GM18909 (cell line): ENCODE measurements around the gene IDUA.

ENCODE experiments used
- ATAC-seq: cut with Tn5 transposase; IDR thresholded peaks from one replicate; pipeline ENCODE4 v1.9.1; 2021; ENCODE audit warnings: mild to moderate bottlenecking; ENCODE audit not compliant: unreplicated experiment, poor library complexity

Gene IDUA

DNA sequence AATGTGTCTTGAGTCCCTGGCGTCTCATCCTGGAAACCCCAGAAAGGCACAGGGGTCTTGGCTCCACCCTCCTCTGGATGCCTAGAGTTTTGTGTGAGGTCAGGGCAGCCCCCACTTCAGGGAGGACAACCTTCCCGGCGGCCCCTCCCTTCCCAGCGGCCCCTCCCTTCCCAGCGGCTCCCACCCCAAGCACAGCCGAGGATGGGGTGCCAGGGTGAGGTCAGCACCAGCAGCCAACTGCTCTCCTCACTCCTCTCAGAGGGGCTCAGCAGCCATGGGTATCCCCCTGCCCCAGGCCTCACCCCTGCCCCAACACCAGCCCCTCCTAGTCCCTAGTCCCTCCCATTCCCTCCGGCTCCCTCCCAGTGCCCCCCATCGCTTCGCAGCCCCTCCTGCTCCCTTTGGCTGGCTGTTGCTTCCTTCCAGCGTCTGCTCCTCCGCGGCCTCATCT is 30.9 kb upstream of the IDUA start:
- no peak for ATAC-seq

DNA sequence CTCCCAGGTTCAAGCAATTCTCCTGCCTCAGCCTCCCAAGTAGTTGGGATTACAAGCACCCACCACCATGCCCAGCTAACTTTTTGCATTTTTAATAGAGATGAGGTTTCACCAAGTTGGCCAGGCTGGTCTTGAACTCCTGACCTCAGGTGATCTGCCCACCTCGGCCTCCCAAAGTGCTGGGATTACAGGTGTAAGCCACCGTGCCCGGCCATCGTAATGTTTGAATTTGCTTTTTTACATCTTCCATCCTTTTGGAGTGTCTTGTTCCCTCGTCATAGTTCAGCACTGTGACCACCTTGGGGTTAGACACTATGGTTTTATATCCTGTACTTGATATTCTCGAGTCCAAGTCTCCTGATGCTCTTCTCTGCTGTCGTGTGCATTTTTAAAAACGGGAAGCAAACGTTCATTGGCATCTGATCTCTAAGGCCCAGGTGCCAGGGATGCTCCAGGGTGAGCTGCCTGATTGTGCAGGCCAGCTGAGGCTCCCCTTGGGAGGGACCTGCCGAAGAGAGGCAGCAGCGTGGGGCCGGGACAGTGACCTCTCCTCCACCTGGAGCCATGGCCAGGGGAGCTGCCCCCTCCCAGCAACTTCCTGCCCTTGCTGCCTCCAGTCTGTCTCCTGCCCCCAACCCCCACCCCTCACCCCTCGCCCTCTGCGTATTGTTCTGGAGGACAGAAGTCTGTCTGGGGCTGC is 30.2 kb upstream of the IDUA start:
- no peak for ATAC-seq

- no peak for ATAC-seq
Observed at GRCh38 chr4:957231-957580, 29.6 kb upstream of the IDUA start.

DNA sequence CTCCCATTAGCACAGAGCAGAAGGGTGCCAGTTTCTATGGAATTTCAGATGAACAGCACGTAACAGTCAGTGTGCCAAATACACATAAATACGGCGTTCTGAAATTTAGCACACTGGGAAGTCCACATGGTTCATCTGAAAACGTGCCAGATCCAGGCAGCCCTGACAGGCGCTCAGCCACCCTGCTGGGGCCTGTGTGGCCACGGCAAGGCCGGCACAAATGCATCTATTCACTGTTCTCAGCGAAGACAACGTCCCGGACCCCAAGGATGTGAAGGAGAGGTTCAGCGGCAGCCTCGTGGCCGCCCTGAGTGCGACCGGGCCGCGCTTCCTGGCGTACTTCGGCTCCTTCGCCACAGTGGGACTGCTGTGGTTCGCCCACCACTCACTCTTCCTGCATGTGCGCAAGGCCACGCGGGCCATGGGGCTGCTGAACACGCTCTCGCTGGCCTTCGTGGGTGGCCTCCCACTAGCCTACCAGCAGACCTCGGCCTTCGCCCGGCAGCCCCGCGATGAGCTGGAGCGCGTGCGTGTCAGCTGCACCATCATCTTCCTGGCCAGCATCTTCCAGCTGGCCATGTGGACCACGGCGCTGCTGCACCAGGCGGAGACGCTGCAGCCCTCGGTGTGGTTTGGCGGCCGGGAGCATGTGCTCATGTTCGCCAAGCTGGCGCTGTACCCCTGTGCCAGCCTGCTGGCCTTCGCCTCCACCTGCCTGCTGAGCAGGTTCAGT is 29.1 kb upstream of the IDUA start:
- no peak for ATAC-seq

- no peak for ATAC-seq
Observed at GRCh38 chr4:958314-958665, 28.6 kb upstream of the IDUA start.

GRCh38 chr4:958696-959337 is 28.0 kb upstream of the IDUA start:
- no peak for ATAC-seq

GRCh38 chr4:959338-960139 is 27.3 kb upstream of the IDUA start:
- ATAC-seq = no peak

- no peak for ATAC-seq
Observed at GRCh38 chr4:960140-960635, 26.7 kb upstream of the IDUA start.

DNA sequence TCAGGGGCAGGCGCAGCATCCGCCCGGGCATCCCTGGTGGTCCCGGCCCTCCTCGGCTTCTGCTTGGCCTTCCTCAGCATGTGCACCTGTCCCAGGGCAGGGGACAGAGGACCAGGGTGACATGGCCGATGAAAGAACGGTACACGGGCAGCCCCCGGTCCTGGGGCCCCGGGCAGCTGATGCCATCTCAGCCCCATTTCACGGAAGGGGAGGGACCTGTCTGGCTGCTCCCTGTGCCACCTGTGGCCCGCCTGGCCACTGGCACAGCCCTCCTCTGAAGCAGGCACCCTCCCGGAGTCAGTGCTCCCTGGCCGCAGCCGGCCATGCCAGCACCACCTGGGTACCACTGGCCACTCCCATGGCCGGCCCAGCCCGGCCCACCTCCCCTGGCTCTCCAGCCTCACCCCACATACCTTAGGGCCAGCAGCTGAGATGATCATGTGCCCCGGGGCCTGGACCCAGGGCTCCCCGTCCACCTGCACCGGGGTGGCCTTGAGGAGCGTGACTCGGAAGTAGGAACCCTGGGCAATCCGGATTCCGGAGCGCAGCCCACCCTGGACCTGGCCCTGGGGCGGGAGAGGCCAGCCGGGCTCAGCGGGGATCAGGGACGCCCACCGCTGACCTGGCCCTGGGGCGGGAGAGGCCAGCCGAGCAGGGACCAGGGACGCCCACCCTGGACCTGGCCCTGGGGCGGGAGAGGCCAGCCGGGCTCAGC is 26.1 kb upstream of the IDUA start:
- ATAC-seq = no peak

GRCh38 chr4:961351-962230 is 25.3 kb upstream of the IDUA start:
- ATAC-seq = no peak

DNA sequence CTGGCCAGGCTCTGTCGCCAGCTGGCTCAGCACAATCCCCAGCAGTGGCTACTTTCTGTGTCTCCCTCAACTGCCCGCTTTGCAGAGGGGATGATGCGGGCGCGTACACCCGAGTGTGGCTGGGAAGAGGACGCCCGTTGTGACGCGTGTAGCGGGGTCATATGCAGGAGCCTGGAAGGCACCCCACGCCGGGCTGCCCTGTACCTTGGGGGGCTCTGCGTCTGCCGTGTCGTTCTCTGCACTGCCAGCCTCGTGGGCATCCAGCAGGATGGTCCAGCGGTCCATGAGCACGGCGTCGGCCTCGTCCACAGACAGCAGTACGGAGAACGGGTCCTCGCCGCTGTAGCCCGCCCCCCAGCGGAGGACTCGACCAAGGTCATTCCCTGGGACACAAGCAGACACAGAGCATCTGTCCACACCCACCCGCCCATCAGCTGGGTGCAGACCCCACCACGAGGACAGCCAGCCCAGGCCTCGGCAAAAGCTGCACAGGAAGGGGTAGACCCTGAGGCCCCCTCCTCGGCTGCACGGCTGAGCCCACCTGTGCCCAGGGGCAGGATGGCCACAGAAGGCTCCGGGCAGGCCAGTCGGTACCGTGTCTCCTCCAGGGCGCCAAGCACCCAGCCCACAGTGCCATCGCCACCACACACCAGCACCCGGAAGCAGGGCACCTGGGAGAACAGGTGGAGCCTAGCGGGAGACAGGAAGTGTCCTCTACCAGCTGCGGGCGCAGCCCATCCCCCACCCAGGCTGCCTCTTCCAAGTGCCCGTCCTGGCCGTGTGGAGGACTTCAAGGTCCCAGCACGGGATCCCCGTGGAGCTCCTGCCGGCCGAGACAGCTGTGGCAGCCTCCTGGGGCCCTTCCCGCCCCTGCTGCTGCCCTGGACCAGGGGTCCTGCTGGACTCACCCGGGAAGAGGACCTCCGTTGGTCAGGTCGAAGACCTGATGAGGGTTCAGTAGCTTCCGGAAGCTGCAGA is 24.3 kb upstream of the IDUA start:
- ATAC-seq = no peak

DNA sequence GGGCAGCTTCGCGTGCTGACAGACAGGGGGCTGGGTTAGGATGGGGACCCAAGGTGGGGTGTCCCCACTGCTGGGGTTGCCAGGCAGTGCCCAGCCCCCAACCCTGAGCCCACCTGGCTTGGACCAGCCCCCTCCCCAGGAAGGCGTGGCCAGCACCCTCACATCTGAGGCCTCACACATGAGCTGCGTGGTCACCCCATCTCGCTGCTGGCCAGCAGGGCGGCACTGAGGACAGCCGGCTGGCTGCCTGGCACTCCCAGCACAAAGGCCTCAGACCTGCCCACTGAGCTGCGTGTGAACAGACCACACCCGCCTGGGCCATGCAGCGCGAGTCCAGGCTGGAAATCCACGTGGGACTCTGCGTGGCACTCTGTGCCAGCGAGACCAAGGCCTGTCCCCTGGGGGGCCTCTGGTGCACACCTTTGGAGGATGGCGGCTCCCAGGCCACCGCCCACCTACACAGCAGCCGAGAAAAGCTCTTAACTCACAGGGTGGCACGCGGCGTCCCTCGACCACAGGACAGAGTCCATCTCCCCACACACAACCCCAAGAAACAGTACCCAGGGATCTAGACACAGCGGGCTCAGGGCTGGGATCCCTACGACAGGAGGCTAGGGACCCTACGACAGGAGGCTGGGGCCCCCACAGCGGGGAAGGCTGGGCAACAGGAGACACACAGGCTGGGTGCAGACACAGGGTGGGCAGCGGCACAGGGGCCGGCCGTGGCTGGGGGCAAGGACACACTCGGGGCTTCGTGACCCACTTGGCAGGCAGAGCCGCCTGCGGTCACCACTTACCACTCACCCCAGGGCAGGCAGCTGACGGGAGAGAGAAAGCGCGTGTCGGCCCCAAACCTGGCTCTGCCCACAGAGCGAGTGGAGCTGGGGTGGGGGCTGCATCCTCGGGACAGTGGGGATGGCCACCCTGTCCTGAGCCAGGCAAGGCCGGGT is 23.3 kb upstream of the IDUA start:
- no peak for ATAC-seq

DNA sequence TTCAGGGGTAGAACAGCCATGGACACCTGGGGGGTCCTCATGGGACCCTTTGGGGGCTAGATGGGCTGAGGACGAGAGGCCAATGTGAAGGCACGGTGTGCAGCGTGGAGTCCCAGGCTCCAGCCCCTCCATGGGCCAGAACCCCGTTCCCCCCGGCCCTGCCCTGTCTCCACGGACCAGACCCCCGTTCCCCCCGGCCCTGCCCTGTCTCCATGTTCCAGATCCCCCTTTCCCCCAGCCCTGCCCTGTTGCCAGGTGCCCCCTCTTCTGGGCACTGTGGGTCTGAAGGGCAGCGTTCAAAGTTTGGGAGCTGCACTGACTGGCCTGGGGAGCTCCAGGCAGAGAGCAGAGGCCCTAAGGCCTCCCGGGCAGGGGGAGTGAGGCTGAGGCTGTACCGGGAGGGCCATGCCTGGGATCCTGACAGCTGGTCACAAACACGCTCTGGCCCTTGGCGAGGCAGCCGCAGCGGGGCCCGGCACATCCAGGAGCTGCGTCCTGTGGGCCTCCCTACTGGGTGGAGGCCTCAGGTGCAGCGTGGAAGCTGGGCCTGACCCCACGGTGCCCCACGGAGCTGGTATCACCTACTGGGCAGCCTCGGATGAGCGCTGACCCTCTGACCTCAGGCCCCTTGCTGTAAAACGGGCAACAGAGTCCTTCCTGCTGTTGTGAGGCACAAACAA is 22.4 kb upstream of the IDUA start:
- ATAC-seq = no peak

DNA sequence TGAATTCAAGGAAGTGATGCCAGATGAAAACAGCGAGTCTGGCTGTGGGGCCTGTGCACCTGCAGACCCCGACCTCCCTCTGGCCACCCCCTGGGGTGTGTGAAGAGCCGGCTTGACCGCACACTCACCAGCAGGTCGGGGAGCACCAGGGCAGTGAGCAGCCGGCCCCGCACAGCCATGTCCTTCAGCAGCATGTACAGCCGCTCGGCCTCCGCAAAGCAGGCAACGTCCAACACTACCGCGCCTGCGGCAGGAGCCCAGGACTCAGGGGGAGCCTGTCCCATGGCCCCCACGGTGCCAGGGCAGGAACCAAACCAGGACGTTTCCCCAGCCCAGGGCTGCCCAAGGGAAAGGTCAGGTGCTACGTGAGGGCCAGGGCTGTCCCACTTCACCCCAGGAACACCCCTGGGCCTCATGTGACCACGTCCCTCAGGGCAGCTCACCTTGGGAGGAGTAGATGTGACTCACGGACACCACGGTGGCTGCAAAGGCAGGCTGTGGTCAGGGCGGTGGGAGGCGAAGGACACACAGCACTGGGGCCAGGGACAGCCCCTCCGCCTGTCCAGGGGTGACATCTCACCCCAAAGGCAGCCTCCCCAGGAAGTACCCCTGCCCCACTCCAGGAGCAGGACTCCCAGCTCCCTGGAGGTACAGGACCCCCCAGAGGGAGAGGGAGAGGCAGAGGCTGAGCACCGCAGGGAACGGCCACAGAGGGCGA is 21.6 kb upstream of the IDUA start:
- ATAC-seq = no peak

GRCh38 chr4:965766-966134 is 21.1 kb upstream of the IDUA start:
- ATAC-seq = no peak
